Astrocyte of the cerebellum (primary cell): ENCODE results near the gene PLGRKT.
"Not testable (repeated sequence)": the region's sequence is repeated elsewhere in the genome, so short reads cannot be mapped to it uniquely, and the experiment has no call there.

ENCODE experiments used
- DNase-seq: peaks from one replicate; pipeline ENCODE4 v3.0.0-alpha.2; 2011; ENCODE audit warnings: low read depth
- H3K4me3 ChIP-seq: 2 replicates; pipeline ENCODE4 v1.5.1; 2011; ENCODE audit warnings: mild to moderate bottlenecking, low read depth, low read length, moderate library complexity
- CTCF ChIP-seq: IDR thresholded peaks from 2 replicates; pipeline ENCODE4 v1.5.1; 2012; ENCODE audit warnings: low read length, low read depth, moderate library complexity, mild to moderate bottlenecking; ENCODE audit errors: missing control alignments
- in situ Hi-C: cut with HindIII; loops from 2 replicates; pipeline ENCODE4 v1.10.0; 2017; ENCODE audit warnings: low sequenced_read_pairs

The PLGRKT gene

GRCh38 chr9:5395428-5395827, 42.3 kb downstream of the PLGRKT start:
- in situ Hi-C loops: no loop called here
- H3K4me3 ChIP-seq: no peak overlapping the region
- no peak for DNase-seq
- no peak for TF ChIP-seq CTCF

GRCh38 chr9:5393976-5394375, 43.7 kb downstream of the PLGRKT start:
- DNase-seq, H3K4me3 ChIP-seq, in situ Hi-C loops: not testable (repeated sequence)

- no peak overlapping the region for H3K4me3 ChIP-seq
- TF ChIP-seq CTCF: no peak
- DNase-seq: no peak
- in situ Hi-C loops: no loop called here
Observed at GRCh38 chr9:5393497-5393896, 44.2 kb downstream of the PLGRKT start.

- in situ Hi-C loops: no loop called here
- no peak for DNase-seq
- no peak for TF ChIP-seq CTCF
- no peak overlapping the region for H3K4me3 ChIP-seq
Observed at GRCh38 chr9:5392285-5392684, 45.4 kb downstream of the PLGRKT start.

GRCh38 chr9:5389109-5389732, 48.5 kb downstream of the PLGRKT start:
- TF ChIP-seq CTCF: no peak
- H3K4me3 ChIP-seq: no peak overlapping the region
- in situ Hi-C loops: no loop called here
- peak; percentile 97 for DNase-seq

- in situ Hi-C loops: no loop called here
- no peak for DNase-seq
- no peak overlapping the region for H3K4me3 ChIP-seq
- TF ChIP-seq CTCF: no peak
Observed at GRCh38 chr9:5388026-5388819, 49.5 kb downstream of the PLGRKT start.

- H3K4me3 ChIP-seq: no peak overlapping the region
- no peak for DNase-seq
- TF ChIP-seq CTCF: no peak
- in situ Hi-C loops: no loop called here
Observed at GRCh38 chr9:5384436-5384835, 53.3 kb downstream of the PLGRKT start.
